AG08395 (cell line): ENCODE results near the gene AGAP1.

Source experiments
- DNase-seq: peaks from one replicate; pipeline ENCODE4 v3.0.0; 2012; ENCODE audit warnings: mixed read lengths, low spot score

AGAP1 gene

GRCh38 chr2:235999011-235999410 is 505.2 kb downstream of the AGAP1 start:
- no peak for DNase-seq

- no peak for DNase-seq
Measured at GRCh38 chr2:236001166-236001828, 507.5 kb downstream of the AGAP1 start.

GRCh38 chr2:236001854-236002253 is 508.0 kb downstream of the AGAP1 start:
- DNase-seq: no peak

- DNase-seq: peak; percentile 29
Measured at GRCh38 chr2:236008006-236008405, 514.2 kb downstream of the AGAP1 start.

GRCh38 chr2:236008857-236009256 is 515.0 kb downstream of the AGAP1 start:
- DNase-seq: no peak

GRCh38 chr2:236010920-236011685 is 517.3 kb downstream of the AGAP1 start:
- no peak for DNase-seq

GRCh38 chr2:236012155-236012554 is 518.3 kb downstream of the AGAP1 start:
- no peak for DNase-seq

- no peak for DNase-seq
Measured at GRCh38 chr2:236014408-236015131, 520.7 kb downstream of the AGAP1 start.

- DNase-seq: no peak
Measured at GRCh38 chr2:236015171-236015570, 521.3 kb downstream of the AGAP1 start.

- DNase-seq: no peak
Measured at GRCh38 chr2:236016496-236016895, 522.7 kb downstream of the AGAP1 start.

- DNase-seq: no peak
Measured at GRCh38 chr2:236017446-236017845, 523.6 kb downstream of the AGAP1 start.

- no peak for DNase-seq
Measured at GRCh38 chr2:236019434-236019833, 525.6 kb downstream of the AGAP1 start.

GRCh38 chr2:236021499-236022057 is 527.7 kb downstream of the AGAP1 start:
- no peak for DNase-seq

GRCh38 chr2:236022128-236022527 is 528.3 kb downstream of the AGAP1 start:
- no peak for DNase-seq

- DNase-seq: no peak
Measured at GRCh38 chr2:236025892-236026291, 532.0 kb downstream of the AGAP1 start.

- DNase-seq: no peak
Measured at GRCh38 chr2:236026841-236027240, 533.0 kb downstream of the AGAP1 start.

GRCh38 chr2:236028066-236028465 is 534.2 kb downstream of the AGAP1 start:
- DNase-seq: no peak

GRCh38 chr2:236033462-236033861 is 539.6 kb downstream of the AGAP1 start:
- DNase-seq: no peak

- DNase-seq: no peak
Measured at GRCh38 chr2:236034974-236035373, 541.1 kb downstream of the AGAP1 start.

GRCh38 chr2:236036045-236036444 is 542.2 kb downstream of the AGAP1 start:
- no peak for DNase-seq

GRCh38 chr2:236038096-236038495 is 544.3 kb downstream of the AGAP1 start:
- DNase-seq: no peak

- no peak for DNase-seq
Measured at GRCh38 chr2:236040600-236041328, 546.9 kb downstream of the AGAP1 start.
